ENCODE data around the gene GRB2. TPM values are rescaled to one million over a fixed set of nuclear protein-coding genes. Genes with fewer than 3 reads are reported as not detected.

Gene GRB2
- total and polyA plus RNA-seq, 10 of the 15 experiments (the other 5 are each of a cell fraction or from before 2014, with no cell fraction given), result 113 to 268 (median 158) TPM

DNA sequence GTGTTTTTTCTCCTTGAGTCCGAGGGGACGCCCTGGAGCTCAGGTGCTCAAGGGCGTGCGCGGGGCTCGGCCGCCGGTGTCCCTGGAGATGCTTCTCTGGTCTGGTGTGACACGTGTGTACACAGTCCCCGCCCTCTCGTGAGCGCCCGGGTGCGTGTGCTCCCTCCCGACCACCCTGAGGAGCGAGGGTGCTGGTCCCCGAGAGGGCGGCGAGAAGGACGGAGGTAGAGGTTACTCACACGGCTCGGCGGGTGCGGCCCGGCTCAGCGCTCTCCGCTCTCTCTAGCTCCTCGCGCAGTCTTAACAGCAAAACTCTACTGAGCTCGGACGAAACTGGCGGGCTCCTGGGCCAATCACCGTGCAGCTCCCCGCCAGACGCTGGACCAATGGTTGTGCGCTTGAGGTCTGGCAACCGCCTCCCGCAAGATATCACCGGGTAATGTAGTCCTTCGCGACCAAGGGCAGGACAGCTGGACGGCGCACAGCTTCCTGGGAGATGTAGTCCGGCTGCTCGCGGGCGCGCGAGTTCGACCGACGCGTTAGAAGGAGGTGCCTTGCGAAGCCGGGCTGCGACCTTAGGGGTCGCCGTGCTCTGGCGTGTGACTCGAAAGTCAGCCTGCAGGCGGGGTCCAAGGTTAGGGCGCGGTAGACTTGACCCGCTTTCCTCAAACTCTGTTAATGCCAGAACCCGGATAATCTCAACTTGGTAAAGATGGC is 116.2 kb downstream of the GRB2 start, which contains the start of gene SLC25A19 (continued):
- TF ChIP-seq, protein P1, sequence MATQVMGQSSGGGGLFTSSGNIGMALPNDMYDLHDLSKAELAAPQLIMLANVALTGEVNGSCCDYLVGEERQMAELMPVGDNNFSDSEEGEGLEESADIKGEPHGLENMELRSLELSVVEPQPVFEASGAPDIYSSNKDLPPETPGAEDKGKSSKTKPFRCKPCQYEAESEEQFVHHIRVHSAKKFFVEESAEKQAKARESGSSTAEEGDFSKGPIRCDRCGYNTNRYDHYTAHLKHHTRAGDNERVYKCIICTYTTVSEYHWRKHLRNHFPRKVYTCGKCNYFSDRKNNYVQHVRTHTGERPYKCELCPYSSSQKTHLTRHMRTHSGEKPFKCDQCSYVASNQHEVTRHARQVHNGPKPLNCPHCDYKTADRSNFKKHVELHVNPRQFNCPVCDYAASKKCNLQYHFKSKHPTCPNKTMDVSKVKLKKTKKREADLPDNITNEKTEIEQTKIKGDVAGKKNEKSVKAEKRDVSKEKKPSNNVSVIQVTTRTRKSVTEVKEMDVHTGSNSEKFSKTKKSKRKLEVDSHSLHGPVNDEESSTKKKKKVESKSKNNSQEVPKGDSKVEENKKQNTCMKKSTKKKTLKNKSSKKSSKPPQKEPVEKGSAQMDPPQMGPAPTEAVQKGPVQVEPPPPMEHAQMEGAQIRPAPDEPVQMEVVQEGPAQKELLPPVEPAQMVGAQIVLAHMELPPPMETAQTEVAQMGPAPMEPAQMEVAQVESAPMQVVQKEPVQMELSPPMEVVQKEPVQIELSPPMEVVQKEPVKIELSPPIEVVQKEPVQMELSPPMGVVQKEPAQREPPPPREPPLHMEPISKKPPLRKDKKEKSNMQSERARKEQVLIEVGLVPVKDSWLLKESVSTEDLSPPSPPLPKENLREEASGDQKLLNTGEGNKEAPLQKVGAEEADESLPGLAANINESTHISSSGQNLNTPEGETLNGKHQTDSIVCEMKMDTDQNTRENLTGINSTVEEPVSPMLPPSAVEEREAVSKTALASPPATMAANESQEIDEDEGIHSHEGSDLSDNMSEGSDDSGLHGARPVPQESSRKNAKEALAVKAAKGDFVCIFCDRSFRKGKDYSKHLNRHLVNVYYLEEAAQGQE (IDR thresholded peaks at IDR 0.05; ENCODE audit: low read depth, low read length), result 0 out of 2 replicates have a peak, but pooled peaks have one; percentile 12
- TF ChIP-seq DPF2 (IDR thresholded peaks at IDR 0.05) (peak; percentile 95), BRCA1 (IDR thresholded peaks at IDR 0.05; ENCODE audit: low read depth, low read length) (no peak), MYB (IDR thresholded peaks at IDR 0.05; ENCODE audit: borderline replicate concordance, low read depth, low read length) (no peak), MTA3 (IDR thresholded peaks at IDR 0.05; ENCODE audit: borderline replicate concordance, low read length) (no peak), YBX1 (IDR thresholded peaks at IDR 0.05) (no peak), ZSCAN29 (IDR thresholded peaks at IDR 0.05) (0 out of 2 replicates have a peak, but pooled peaks have one; percentile 29), ATF7 (IDR thresholded peaks at IDR 0.05; ENCODE audit: low read depth) (no peak), HDAC6 (IDR thresholded peaks at IDR 0.05; ENCODE audit: unreplicated experiment) (no peak), ESRRA (IDR thresholded peaks at IDR 0.05; ENCODE audit: low read length) (no peak), SPI1 (IDR thresholded peaks at IDR 0.05; ENCODE audit: borderline replicate concordance, insufficient read depth, low read depth, low read length) (no peak), SP1 (IDR thresholded peaks at IDR 0.05; ENCODE audit: low read depth, low read length) (peak; percentile 96), SIX5 (IDR thresholded peaks at IDR 0.05; ENCODE audit: low read depth, low read length, severe bottlenecking) (peak; percentile 95), LARP7 (IDR thresholded peaks at IDR 0.05) (0 out of 2 replicates have a peak, but pooled peaks have one; percentile 44), ZNF217 (IDR thresholded peaks at IDR 0.05) (no peak), SMARCA5 (IDR thresholded peaks at IDR 0.05) (peak; percentile 9; the same call in 1 of the 2 replicates), KLF5 (IDR thresholded peaks at IDR 0.05; ENCODE audit: partially characterized antibody) (no peak)
- TF ChIP-seq, protein P2, sequence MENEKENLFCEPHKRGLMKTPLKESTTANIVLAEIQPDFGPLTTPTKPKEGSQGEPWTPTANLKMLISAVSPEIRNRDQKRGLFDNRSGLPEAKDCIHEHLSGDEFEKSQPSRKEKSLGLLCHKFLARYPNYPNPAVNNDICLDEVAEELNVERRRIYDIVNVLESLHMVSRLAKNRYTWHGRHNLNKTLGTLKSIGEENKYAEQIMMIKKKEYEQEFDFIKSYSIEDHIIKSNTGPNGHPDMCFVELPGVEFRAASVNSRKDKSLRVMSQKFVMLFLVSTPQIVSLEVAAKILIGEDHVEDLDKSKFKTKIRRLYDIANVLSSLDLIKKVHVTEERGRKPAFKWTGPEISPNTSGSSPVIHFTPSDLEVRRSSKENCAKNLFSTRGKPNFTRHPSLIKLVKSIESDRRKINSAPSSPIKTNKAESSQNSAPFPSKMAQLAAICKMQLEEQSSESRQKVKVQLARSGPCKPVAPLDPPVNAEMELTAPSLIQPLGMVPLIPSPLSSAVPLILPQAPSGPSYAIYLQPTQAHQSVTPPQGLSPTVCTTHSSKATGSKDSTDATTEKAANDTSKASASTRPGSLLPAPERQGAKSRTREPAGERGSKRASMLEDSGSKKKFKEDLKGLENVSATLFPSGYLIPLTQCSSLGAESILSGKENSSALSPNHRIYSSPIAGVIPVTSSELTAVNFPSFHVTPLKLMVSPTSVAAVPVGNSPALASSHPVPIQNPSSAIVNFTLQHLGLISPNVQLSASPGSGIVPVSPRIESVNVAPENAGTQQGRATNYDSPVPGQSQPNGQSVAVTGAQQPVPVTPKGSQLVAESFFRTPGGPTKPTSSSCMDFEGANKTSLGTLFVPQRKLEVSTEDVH (IDR thresholded peaks at IDR 0.05; ENCODE audit: low read depth, partially characterized antibody), result no peak
- TF ChIP-seq, protein P3, sequence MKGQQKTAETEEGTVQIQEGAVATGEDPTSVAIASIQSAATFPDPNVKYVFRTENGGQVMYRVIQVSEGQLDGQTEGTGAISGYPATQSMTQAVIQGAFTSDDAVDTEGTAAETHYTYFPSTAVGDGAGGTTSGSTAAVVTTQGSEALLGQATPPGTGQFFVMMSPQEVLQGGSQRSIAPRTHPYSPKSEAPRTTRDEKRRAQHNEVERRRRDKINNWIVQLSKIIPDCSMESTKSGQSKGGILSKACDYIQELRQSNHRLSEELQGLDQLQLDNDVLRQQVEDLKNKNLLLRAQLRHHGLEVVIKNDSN (IDR thresholded peaks at IDR 0.05; ENCODE audit: borderline replicate concordance, extremely low read length, insufficient read depth, low read depth, low read length), result peak; percentile 6
- TF ChIP-seq, protein P4, sequence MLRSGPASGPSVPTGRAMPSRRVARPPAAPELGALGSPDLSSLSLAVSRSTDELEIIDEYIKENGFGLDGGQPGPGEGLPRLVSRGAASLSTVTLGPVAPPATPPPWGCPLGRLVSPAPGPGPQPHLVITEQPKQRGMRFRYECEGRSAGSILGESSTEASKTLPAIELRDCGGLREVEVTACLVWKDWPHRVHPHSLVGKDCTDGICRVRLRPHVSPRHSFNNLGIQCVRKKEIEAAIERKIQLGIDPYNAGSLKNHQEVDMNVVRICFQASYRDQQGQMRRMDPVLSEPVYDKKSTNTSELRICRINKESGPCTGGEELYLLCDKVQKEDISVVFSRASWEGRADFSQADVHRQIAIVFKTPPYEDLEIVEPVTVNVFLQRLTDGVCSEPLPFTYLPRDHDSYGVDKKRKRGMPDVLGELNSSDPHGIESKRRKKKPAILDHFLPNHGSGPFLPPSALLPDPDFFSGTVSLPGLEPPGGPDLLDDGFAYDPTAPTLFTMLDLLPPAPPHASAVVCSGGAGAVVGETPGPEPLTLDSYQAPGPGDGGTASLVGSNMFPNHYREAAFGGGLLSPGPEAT (IDR thresholded peaks at IDR 0.05; ENCODE audit: low read depth), result 0 out of 2 replicates have a peak, but pooled peaks have one; percentile 3

Measured in GM12878 (cell line).